ENCODE data around the gene TTC13. TPM values are rescaled to one million over a fixed set of nuclear protein-coding genes. Genes with fewer than 3 reads are reported as not detected.

The TTC13 gene
- polyA plus RNA-seq, 1 of the 3 experiments (the other 2 are of a cell fraction), result 5.5 TPM

DNA sequence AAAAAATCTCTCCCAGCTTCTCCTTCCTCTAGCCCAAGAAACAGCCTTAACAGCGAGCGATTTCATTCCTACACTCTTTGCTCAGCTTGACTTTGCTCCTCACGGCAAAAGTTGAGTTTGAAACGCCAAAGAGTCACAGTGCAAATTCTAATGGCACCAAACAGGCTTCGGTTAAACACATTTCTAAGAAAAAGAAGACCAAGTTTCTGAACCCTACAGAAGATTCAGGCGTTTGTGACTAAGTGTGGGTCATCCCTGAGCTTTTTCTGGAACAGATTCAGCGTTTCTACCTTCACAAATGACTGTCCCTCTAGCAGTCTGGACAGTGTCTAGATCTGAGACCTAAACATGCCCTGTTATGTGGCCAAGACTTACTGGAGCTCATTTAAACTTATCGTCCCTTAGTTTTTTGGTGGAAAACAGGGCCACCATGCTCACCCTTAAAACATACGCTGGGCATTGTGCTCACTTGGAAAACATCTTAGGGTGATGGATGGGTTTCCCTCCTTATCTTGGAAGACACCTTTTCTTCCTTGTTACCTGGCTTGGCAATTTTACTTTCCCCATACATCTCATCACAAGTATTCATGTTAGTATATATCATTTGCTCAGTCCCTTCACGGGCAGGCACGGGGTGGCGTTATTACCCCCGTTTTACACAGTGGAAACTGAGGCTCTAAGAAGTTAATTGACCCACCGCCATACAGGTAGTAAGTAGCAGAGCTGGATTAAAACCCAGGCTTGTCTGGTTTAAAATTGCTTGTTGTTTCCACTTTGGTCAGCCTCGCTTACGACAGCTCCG is 111.4 kb downstream of the TTC13 start:
- Histone ChIP-seq H2AFZ (ENCODE audit: low read depth) (peak overlapping the region; percentile 54), H3K27ac (ENCODE audit: low read depth in 2 of 2, low read length in 1 of 2) (peak overlapping the region; percentile 28 to 34; a peak in 2 of 4 replicates), H3K9ac (peak overlapping the region; percentile 81), H3K4me1 (ENCODE audit: control insufficient read depth in 1 of 2, insufficient read depth in 2 of 2, low read depth in 1 of 2, low read length in 1 of 2) (peaks cover 21 to 22% of the 10 kb centered on the region in 2 experiments), H3K4me3 (ENCODE audit: low read depth in 2 of 2, low read length in 1 of 2) (peak overlapping the region; percentile 66 to 91), H4K20me1 (ENCODE audit: insufficient read depth) (peaks cover 13% of the 10 kb centered on the region), H3K9me2 (no peaks in the 10 kb centered on the region), H3K36me3 (replicated peaks in 1 of 2; ENCODE audit: control insufficient read depth in 1 of 2, insufficient read depth in 2 of 2, low read length in 1 of 2) (peaks cover 0 to 13% of the 10 kb centered on the region in 2 experiments), H3K27me3 (ENCODE audit: insufficient read depth) (no peaks in the 10 kb centered on the region), H3K79me2 (ENCODE audit: insufficient read depth) (peaks cover 53% of the 10 kb centered on the region; the same call in 1 of the 2 replicates), H3K9me3 (no peaks in the 10 kb centered on the region), H3K4me2 (peak overlapping the region; percentile 96), H3F3A (replicated peaks; ENCODE audit: insufficient read depth) (peaks cover 13% of the 10 kb centered on the region)
- no peak for DNase-seq
- 34% methylated on average over 17 of the region's 17 CpGs for WGBS (ENCODE audit: low lambda C conversion rate)
- TF ChIP-seq EP300 (IDR thresholded peaks at IDR 0.05; ENCODE audit: borderline replicate concordance in 1 of 2, low read depth in 1 of 2, low read length in 1 of 2) (no peak), CHD2 (IDR thresholded peaks at IDR 0.05; ENCODE audit: low read length, partially characterized antibody) (no peak), FOSL2 (IDR thresholded peaks at IDR 0.05; ENCODE audit: borderline replicate concordance, low read depth) (no peak), SMC3 (IDR thresholded peaks at IDR 0.05; ENCODE audit: low read depth, low read length) (no peak)
- TF ChIP-seq, protein P1, sequence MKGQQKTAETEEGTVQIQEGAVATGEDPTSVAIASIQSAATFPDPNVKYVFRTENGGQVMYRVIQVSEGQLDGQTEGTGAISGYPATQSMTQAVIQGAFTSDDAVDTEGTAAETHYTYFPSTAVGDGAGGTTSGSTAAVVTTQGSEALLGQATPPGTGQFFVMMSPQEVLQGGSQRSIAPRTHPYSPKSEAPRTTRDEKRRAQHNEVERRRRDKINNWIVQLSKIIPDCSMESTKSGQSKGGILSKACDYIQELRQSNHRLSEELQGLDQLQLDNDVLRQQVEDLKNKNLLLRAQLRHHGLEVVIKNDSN (IDR thresholded peaks at IDR 0.05; ENCODE audit: borderline replicate concordance, low read depth), result no peak
- TF ChIP-seq, protein P2, sequence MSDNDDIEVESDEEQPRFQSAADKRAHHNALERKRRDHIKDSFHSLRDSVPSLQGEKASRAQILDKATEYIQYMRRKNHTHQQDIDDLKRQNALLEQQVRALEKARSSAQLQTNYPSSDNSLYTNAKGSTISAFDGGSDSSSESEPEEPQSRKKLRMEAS (IDR thresholded peaks at IDR 0.05; ENCODE audit: low read depth), result no peak
- ChIA-PET POLR2A (interaction anchor here (0.8 to 1.0 kb wide), 4 partner anchors 19 to 115 kb away, joined by 3 read pairs; no protein-coding TSS in a partner anchor), CTCF (interaction anchor here (0.6 to 1.4 kb wide), 7 partner anchors 9 to 344 kb away, joined by 3 to 5 read pairs (median 3); no protein-coding TSS in a partner anchor)

DNA sequence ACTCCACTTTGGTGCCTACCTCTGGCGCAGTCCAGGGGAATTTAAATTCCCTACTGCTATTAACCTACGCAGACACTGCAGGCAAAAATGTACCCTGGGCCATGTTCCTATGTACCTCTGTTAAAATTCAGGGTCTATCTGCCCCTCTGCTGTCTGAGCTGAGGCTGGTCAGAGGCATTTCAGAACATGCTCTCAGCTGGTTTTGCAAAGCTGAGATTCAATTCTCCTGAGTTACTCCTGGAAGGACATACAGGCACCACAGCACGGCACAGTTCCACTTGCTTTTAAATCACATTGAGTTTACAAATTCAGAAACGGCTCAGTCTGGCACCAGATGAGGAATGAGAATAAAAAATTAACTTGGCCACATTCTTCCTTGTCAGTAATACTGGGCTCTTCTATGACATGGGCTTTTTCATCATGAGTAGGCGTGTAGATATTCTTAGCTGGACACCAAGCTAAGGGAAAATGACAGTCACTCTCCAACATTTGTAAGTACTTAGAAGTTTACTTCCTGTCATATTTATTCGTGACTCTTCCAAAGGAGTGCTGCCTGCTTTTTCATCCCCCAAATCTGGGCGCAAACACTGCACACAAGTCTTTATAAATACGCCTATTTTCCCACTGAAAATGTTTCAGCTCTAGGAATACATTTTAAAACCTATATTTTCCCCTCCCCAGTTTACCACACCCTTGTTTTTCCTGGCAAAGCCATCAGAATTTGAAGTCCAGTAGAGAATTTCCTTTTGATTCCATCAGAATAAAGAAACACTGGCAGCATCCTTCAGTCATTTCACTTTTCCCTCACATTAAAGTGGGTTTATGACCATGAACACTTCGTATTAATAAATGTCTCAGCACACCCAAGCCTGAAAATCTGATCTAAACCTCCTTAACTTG is 112.2 kb downstream of the TTC13 start:
- H3K4me2 ChIP-seq, result peak overlapping the region; percentile 96
- H3K9me2 ChIP-seq, result no peaks in the 10 kb centered on the region
- TF ChIP-seq FOXM1 (IDR thresholded peaks at IDR 0.05; ENCODE audit: low read depth), result no peak
- TF ChIP-seq, protein P1 (IDR thresholded peaks at IDR 0.05; ENCODE audit: borderline replicate concordance, low read depth), result no peak
- TF ChIP-seq EZH2phosphoT487 (IDR thresholded peaks at IDR 0.05; ENCODE audit: borderline replicate concordance, low read depth), result no peak
- TF ChIP-seq RAD21 (IDR thresholded peaks at IDR 0.05; ENCODE audit: low read length), result no peak
- no peak for TF ChIP-seq MEF2A (IDR thresholded peaks at IDR 0.05; ENCODE audit: borderline replicate concordance, low read depth)
- TF ChIP-seq TEAD4 (IDR thresholded peaks at IDR 0.05; ENCODE audit: borderline replicate concordance, insufficient read depth), result no peak
- no peak for TF ChIP-seq FOSL2 (IDR thresholded peaks at IDR 0.05; ENCODE audit: borderline replicate concordance, low read depth)
- TF ChIP-seq JUND (IDR thresholded peaks at IDR 0.05), result no peak
- TF ChIP-seq, protein P2 (IDR thresholded peaks at IDR 0.05; ENCODE audit: low read depth), result no peak
- TF ChIP-seq, protein P3, sequence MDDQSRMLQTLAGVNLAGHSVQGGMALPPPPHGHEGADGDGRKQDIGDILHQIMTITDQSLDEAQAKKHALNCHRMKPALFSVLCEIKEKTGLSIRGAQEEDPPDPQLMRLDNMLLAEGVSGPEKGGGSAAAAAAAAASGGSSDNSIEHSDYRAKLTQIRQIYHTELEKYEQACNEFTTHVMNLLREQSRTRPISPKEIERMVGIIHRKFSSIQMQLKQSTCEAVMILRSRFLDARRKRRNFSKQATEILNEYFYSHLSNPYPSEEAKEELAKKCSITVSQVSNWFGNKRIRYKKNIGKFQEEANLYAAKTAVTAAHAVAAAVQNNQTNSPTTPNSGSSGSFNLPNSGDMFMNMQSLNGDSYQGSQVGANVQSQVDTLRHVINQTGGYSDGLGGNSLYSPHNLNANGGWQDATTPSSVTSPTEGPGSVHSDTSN (IDR thresholded peaks at IDR 0.05), result no peak
- TF ChIP-seq, protein P4, sequence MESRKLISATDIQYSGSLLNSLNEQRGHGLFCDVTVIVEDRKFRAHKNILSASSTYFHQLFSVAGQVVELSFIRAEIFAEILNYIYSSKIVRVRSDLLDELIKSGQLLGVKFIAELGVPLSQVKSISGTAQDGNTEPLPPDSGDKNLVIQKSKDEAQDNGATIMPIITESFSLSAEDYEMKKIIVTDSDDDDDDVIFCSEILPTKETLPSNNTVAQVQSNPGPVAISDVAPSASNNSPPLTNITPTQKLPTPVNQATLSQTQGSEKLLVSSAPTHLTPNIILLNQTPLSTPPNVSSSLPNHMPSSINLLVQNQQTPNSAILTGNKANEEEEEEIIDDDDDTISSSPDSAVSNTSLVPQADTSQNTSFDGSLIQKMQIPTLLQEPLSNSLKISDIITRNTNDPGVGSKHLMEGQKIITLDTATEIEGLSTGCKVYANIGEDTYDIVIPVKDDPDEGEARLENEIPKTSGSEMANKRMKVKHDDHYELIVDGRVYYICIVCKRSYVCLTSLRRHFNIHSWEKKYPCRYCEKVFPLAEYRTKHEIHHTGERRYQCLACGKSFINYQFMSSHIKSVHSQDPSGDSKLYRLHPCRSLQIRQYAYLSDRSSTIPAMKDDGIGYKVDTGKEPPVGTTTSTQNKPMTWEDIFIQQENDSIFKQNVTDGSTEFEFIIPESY (IDR thresholded peaks at IDR 0.05; ENCODE audit: borderline replicate concordance, low read depth), result no peak
- no peak for DNase-seq
- peaks cover 13% of the 10 kb centered on the region for H3F3A ChIP-seq (replicated peaks; ENCODE audit: insufficient read depth)
- 70% methylated on average over 9 of the region's 9 CpGs for WGBS (ENCODE audit: low lambda C conversion rate)
- H3K9me3 ChIP-seq, result no peaks in the 10 kb centered on the region
- H3K27ac ChIP-seq (ENCODE audit: low read depth in 2 of 2, low read length in 1 of 2), result peak overlapping the region; percentile 28 to 34; a peak in 2 of 4 replicates
- H3K27me3 ChIP-seq (ENCODE audit: insufficient read depth), result no peaks in the 10 kb centered on the region
- peaks cover 13% of the 10 kb centered on the region for H4K20me1 ChIP-seq (ENCODE audit: insufficient read depth)
- CTCF ChIA-PET, result interaction anchor here (0.7 kb wide), 1 partner anchor 344 kb away, joined by 3 read pairs; no protein-coding TSS in a partner anchor
- no peak overlapping the region for H2AFZ ChIP-seq (ENCODE audit: low read depth)
- H3K9ac ChIP-seq, result peak overlapping the region; percentile 81; the same call in 1 of the 2 replicates
- peaks cover 0 to 14% of the 10 kb centered on the region in 2 experiments for H3K36me3 ChIP-seq (replicated peaks in 1 of 2; ENCODE audit: control insufficient read depth in 1 of 2, insufficient read depth in 2 of 2, low read length in 1 of 2)
- peaks cover 62% of the 10 kb centered on the region for H3K79me2 ChIP-seq (ENCODE audit: insufficient read depth)
- H3K4me1 ChIP-seq (ENCODE audit: control insufficient read depth in 1 of 2, insufficient read depth in 2 of 2, low read depth in 1 of 2, low read length in 1 of 2), result peaks cover 21 to 22% of the 10 kb centered on the region in 2 experiments
- peak overlapping the region; percentile 66 to 91; a peak in 3 of 4 replicates for H3K4me3 ChIP-seq (ENCODE audit: low read depth in 2 of 2, low read length in 1 of 2)
- POLR2A ChIA-PET, result interaction anchor here (0.9 to 1.0 kb wide), 2 partner anchors 18 to 32 kb away, joined by 3 read pairs; no protein-coding TSS in a partner anchor

Measured in SK-N-SH (cell line).